ENCODE measurements around the gene SSR1. TPM values are rescaled to one million over a fixed set of nuclear protein-coding genes. Genes with fewer than 3 reads are reported as not detected.

The SSR1 gene
- total RNA-seq, 2 experiments from 2014 or later = 31.6 to 138 TPM

DNA sequence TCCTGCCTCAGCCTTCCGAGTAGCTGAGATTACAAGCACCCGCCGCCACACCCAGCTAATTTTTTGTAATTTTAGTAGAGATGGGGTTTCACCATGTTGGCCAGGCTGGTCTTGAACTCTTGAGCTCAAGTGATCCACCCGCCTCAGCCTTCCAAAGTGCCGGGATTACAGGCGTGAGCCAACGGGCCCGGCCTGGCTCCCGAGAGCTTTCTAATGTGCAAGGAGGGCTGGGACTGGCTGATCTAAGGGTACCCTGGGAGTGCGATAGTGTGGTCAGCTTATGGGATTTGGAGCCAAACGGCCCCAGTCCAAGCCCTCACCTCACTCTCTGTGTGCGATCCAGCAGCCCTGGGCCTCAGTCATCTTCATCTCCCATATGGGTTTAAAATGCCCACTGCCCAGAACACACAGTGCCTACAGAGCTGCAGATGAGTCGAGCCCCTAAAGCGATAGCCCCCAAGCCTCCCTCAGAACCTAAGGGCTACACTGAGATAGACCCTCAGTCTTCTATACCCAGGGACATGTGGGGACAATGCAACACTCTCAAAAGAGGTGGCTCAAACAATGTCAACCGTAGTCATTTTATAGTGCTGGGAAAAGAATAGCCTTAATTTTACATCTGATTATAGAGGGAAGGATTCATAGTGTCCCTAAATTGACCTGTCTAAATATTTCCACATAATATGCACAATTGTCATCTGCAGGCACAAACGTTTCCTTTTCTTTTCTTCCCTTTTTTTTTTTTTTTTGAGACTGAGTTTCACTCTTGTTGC lies 50.1 kb downstream of the SSR1 start:
- no peak overlapping the region for H3K27ac ChIP-seq (ENCODE audit: low read depth, low read length, poor library complexity, severe bottlenecking)
- H3K9me3 ChIP-seq (ENCODE audit: low read length) = no peaks in the 10 kb centered on the region
- no peaks in the 10 kb centered on the region for H3K9me2 ChIP-seq (ENCODE audit: insufficient read depth, low read length)
- no peaks in the 10 kb centered on the region for H3K36me3 ChIP-seq (ENCODE audit: insufficient read depth, low read length)
- H3K79me2 ChIP-seq (ENCODE audit: insufficient read depth, low read depth, low read length) = no peaks in the 10 kb centered on the region
- intact Hi-C loops (cut with micrococcal nuclease; ENCODE audit: unreplicated experiment) = no loop called here
- no peak overlapping the region for H3K4me2 ChIP-seq (ENCODE audit: low read length)
- ChIA-PET CTCF (ENCODE audit: unreplicated experiment) (interaction anchor here (1.1 kb wide), 1 partner anchor 15 kb away, joined by 4 read pairs; no protein-coding TSS in a partner anchor), POLR2A (interaction anchor here (0.7 to 1.4 kb wide), 4 partner anchors 11 to 337 kb away, joined by 3 to 4 read pairs (median 3); no protein-coding TSS in a partner anchor)
- no peak overlapping the region for H3K4me3 ChIP-seq (ENCODE audit: low read depth, low read length, poor library complexity, severe bottlenecking)
- no TSS peak for BruUV-seq (replicated peaks)
- H4K20me1 ChIP-seq (ENCODE audit: insufficient read depth, low read length) = no peaks in the 10 kb centered on the region
- DNase-seq (ENCODE audit: low spot score) = no peak
- H3K4me1 ChIP-seq (ENCODE audit: insufficient read depth, low read length, poor library complexity, severe bottlenecking) = no peaks in the 10 kb centered on the region
- no peak overlapping the region for H2AFZ ChIP-seq (ENCODE audit: low read length)
- TF ChIP-seq, protein P1, sequence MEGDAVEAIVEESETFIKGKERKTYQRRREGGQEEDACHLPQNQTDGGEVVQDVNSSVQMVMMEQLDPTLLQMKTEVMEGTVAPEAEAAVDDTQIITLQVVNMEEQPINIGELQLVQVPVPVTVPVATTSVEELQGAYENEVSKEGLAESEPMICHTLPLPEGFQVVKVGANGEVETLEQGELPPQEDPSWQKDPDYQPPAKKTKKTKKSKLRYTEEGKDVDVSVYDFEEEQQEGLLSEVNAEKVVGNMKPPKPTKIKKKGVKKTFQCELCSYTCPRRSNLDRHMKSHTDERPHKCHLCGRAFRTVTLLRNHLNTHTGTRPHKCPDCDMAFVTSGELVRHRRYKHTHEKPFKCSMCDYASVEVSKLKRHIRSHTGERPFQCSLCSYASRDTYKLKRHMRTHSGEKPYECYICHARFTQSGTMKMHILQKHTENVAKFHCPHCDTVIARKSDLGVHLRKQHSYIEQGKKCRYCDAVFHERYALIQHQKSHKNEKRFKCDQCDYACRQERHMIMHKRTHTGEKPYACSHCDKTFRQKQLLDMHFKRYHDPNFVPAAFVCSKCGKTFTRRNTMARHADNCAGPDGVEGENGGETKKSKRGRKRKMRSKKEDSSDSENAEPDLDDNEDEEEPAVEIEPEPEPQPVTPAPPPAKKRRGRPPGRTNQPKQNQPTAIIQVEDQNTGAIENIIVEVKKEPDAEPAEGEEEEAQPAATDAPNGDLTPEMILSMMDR (conservative IDR thresholded peaks at IDR 0.05; ENCODE audit: low read length) = no peak
- no peak for TF ChIP-seq EZH2phosphoT487 (IDR thresholded peaks at IDR 0.05; ENCODE audit: borderline replicate concordance, low read depth, low read length)

DNA sequence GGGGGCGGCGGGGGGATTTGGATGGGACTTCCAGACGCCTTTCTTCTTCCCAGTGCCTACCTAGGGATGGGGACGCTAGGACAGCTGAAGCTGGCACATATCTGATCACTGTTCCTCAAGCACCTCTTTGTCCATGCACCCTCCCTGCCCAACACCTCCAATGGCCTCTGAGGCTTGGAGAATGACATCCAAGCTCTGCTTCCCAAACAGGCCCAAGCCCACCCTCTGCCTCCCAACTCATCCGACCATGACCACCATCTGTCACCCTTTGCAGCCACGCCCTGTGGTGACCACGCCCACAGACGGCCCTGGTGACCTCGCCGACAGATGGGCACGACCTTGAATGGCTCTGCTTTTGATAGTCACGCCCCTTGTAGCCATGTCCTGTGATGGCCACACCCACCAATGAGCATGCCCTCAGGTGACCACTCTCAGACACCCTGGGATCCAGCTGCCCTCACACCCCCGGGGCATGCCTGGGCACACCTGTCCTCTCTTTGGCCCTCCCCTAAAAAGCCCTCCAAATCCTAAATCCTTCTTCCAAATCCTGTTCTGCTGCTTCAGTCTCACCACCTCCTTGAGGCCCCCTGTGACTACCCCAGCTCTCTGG lies 51.0 kb downstream of the SSR1 start:
- H3K4me2 ChIP-seq (ENCODE audit: low read length) = peak overlapping the region; percentile 48
- H3K4me3 ChIP-seq (ENCODE audit: low read depth, low read length, poor library complexity, severe bottlenecking) = no peak overlapping the region
- TF ChIP-seq, protein P1 (conservative IDR thresholded peaks at IDR 0.05; ENCODE audit: low read length) = no peak
- TF ChIP-seq EZH2phosphoT487 (IDR thresholded peaks at IDR 0.05; ENCODE audit: borderline replicate concordance, low read depth, low read length) = no peak
- H3K36me3 ChIP-seq (ENCODE audit: insufficient read depth, low read length) = no peaks in the 10 kb centered on the region
- H3K4me1 ChIP-seq (ENCODE audit: insufficient read depth, low read length, poor library complexity, severe bottlenecking) = no peaks in the 10 kb centered on the region
- H3K79me2 ChIP-seq (ENCODE audit: insufficient read depth, low read depth, low read length) = no peaks in the 10 kb centered on the region
- H3K27ac ChIP-seq (ENCODE audit: low read depth, low read length, poor library complexity, severe bottlenecking) = no peak overlapping the region
- no peak overlapping the region for H2AFZ ChIP-seq (ENCODE audit: low read length)
- DNase-seq (ENCODE audit: low spot score) = no peak
- POLR2A ChIA-PET = interaction anchor here (0.8 to 1.6 kb wide), 4 partner anchors 10 to 338 kb away, joined by 3 to 5 read pairs (median 3); no protein-coding TSS in a partner anchor
- no TSS peak for BruUV-seq (replicated peaks)
- intact Hi-C loops (cut with micrococcal nuclease; ENCODE audit: unreplicated experiment) = no loop called here
- CTCF ChIA-PET (ENCODE audit: unreplicated experiment) = interaction anchor here (1.1 kb wide), 1 partner anchor 16 kb away, joined by 4 read pairs; no protein-coding TSS in a partner anchor
- H3K9me3 ChIP-seq (ENCODE audit: low read length) = no peaks in the 10 kb centered on the region
- H4K20me1 ChIP-seq (ENCODE audit: insufficient read depth, low read length) = no peaks in the 10 kb centered on the region
- H3K9me2 ChIP-seq (ENCODE audit: insufficient read depth, low read length) = no peaks in the 10 kb centered on the region

All from OCI-LY7 (cell line).